GM19438 (cell line): ENCODE results near the gene ROBO1.
"Not testable (repeated sequence)": the region's sequence is repeated elsewhere in the genome, so short reads cannot be mapped to it uniquely, and the experiment has no call there.

Experiments used
- ATAC-seq: cut with Tn5 transposase; IDR thresholded peaks from one replicate; pipeline ENCODE4 v1.9.1; 2021; ENCODE audit warnings: low read depth; ENCODE audit not compliant: unreplicated experiment

ROBO1 gene

DNA sequence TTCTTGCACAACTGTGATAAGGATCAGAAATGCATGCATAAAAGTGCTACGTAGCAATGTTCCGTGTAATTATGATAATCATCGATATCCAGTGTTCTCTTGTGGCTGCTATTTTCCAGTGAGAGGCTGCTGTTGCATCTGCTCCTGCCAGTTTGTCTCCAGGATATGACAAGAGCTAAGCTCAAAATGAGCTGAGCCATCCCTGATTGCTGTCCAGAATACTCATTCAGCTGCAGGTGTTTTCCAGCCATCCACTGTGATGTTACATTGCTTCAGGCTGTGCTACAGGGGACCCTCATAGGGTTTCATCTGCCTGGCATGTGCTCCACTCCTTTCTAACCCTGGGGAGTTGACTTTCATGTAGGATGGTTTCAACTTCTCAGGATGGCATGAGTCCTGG lies 976.0 kb downstream of the ROBO1 start:
- ATAC-seq: no peak

- ATAC-seq: no peak
Measured at GRCh38 chr3:78788839-78789238, 979.0 kb downstream of the ROBO1 start.

DNA sequence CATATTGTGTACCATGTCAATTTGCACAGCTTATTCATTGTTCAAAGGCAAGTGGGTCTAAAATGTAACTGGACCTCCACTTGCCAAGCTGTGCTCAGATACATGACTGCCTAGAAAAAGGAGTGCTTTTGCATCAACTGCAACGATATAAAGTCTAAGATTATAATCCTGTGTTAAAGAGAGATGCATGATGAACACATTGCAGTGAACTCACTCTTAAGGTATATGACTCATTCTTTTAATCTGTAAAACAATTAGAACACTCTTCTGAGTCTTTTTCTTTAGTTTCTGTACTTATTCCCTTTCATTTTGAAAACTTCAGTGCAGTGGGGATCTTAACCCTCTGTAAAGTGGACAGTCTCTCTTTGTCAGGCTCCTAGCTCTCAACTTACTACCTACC lies 982.8 kb downstream of the ROBO1 start:
- ATAC-seq: no peak

DNA sequence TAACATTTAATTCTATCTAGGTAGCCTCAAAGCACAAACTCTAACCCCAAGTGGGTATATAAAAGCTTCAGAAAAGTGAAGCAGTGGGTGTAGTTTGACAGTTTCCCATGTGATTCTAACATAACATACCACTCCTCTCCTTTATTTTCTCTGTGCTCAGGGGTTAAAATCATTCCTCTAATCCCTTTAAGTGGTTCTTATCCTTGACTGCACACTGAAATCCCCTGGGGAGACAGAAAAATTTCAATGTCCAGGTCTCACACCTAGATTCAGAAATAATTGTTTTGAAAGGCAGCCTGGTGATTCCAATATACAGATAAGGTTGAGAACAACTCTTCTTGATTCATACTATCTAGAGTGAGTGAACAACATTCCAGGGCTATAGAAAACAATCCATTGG lies 986.4 kb downstream of the ROBO1 start:
- ATAC-seq: no peak

- no peak for ATAC-seq
Measured at GRCh38 chr3:78765671-78766485, 1001.9 kb downstream of the ROBO1 start.

GRCh38 chr3:78764634-78765033 lies 1003.2 kb downstream of the ROBO1 start:
- no peak for ATAC-seq

DNA sequence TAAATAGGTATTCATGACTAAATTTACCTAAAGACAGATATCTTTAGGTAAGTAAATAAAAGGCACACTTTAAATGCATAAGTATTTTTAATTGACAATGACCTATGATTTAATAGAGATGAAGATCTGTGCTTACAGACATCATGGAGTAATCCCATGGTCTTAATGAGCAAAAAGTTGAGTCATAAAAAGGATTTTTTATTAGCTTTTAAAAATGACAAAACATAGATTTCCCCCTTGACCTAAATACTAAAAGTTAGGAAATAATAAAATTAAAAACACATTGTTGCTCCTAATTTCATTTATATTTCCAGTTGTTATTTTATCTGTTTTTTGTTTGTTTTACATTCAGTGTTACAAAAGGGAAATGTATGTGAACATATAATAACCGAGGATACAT lies 1005.7 kb downstream of the ROBO1 start:
- no peak for ATAC-seq

GRCh38 chr3:78761126-78761525 lies 1006.7 kb downstream of the ROBO1 start:
- no peak for ATAC-seq

GRCh38 chr3:78757731-78758130 lies 1010.1 kb downstream of the ROBO1 start:
- no peak for ATAC-seq

- ATAC-seq: no peak
Measured at GRCh38 chr3:78754066-78754743, 1013.6 kb downstream of the ROBO1 start.

- no peak for ATAC-seq
Measured at GRCh38 chr3:78751266-78751665, 1016.5 kb downstream of the ROBO1 start.

GRCh38 chr3:78750291-78750690 lies 1017.5 kb downstream of the ROBO1 start:
- ATAC-seq: not testable (repeated sequence)

- ATAC-seq: no peak
Measured at GRCh38 chr3:78749056-78749455, 1018.7 kb downstream of the ROBO1 start.

DNA sequence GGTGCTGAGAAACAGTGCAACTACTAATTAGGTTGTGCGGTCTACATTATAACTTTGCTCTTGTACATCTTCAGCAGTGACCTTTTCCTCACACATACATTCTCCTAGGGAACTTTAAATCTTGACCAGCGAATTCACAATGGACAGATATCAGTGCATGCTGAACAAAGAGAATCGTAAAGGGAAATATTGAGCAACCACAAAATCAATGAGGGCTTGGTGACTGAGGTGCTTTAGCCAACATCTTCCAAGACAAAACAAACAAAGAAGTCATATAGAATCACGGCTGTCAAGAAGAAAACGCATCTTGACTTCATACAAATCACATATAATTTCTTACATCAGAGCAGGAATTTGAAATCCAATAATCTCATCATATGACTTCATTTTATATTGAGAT lies 1022.0 kb downstream of the ROBO1 start:
- ATAC-seq: no peak

- ATAC-seq: no peak
Measured at GRCh38 chr3:78742491-78742890, 1025.3 kb downstream of the ROBO1 start.

DNA sequence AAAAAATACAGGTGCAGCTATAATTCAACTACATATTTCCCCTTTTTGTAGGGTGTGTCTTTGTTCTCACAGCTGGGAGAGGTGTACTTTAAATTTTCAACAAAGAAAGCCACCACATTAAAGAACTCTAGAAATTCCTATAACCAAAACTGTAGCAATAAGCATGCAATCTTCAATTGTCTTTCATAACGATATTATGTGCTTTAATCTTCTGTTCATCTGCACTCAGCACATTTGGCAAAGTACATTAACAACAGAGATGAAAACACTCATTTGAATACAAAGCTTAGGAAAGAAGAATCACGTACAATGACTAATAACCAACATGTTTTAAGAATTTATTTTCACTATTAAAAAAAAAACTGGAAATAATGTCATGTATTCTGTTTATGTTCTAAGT lies 1025.8 kb downstream of the ROBO1 start:
- ATAC-seq: no peak

DNA sequence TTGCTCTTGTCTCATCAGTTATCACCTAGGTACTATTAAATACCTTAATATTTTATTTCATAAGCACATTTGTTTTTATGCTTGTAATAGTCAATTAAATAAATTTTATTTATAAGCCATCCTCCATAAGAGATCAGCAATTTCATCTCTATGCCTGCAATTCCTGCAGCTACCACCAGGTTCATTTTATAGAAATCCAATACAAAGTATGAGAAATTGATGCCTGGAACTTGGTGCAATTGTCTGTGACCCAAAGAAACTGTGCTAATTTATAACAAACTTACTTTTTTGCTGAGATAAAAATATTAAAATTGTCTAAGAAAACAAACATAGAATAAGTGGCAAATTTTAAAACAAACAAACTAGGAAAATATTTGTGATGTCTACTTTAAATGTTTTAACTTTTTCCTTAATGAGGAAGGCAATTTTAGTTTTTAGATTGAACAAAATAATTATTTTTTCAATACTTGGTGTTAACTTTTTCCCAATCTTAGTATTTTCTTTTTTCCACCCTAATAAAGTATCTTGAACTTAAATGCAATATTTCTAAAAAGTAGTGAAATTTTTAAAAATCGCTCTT lies 1026.6 kb downstream of the ROBO1 start:
- ATAC-seq: no peak

- no peak for ATAC-seq
Measured at GRCh38 chr3:78738833-78739232, 1029.0 kb downstream of the ROBO1 start.

GRCh38 chr3:78737988-78738387 lies 1029.8 kb downstream of the ROBO1 start:
- no peak for ATAC-seq

DNA sequence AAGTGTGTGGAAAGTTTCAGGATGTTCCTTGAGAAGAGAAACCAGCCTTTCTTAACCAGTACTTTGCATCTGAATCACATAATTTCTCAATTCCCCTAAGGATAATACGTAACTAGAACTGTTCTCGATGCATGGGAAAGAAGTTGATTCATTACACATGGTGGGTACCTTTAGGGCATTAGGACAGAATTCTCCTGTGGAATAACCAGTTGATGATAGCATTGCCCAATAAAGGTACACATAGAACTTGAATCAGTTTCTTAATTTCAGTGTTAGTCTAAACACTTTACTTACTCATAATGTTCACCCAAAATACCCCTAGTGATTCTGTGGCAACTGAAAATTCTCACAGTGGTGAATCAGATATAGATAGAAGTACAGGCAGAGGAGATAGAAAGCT lies 1030.9 kb downstream of the ROBO1 start:
- ATAC-seq: no peak

GRCh38 chr3:78734048-78734637 lies 1033.7 kb downstream of the ROBO1 start:
- ATAC-seq: no peak
